ENCODE results near the gene PRRX1.

PRRX1 gene

DNA sequence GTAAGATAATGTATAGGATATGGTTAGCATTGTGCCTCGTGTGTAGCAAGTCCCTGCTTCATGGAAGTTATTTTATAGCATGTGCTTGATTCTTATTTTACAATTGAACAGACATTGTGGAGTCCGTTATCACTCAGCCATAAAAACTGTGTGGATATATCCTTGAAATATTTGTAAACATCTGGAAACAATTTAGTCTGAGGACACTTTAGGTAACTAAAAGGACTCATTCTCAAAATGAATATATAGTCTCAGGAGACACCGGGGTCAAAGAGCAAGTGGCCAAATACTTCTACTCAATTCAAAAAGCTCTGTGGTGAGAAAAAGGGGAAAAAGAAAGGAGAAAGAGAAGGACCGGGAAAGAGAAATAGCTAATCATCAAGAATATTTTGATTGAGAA, 23.7 kb downstream of the PRRX1 start:
- no peak for DNase-seq
- no peak for TF ChIP-seq GATA1 (IDR thresholded peaks at IDR 0.05; ENCODE audit: low read depth, low read length)
- TF ChIP-seq POLR2A (IDR thresholded peaks at IDR 0.05; ENCODE audit: low read length) = no peak

DNA sequence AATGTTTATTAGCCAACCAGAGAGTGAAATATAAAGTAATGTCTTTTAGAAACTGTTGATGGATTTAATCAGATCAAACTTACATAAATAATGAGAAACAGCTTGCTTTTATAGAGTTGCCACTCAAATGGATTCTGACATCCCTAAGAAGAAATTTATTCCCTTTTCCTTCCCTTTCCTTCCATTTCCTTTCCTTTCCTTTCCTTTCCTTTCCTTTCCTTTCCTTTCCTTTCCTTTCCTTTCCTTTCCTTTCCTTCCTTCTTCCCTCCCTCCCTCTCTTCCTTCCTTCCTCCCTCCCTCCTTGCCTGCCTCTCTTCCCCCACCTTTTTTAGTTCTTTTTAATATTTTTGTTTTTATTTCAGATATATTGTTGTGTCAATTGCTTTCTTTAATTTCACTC, 27.3 kb downstream of the PRRX1 start:
- no peak for DNase-seq
- no peak for TF ChIP-seq POLR2A (IDR thresholded peaks at IDR 0.05; ENCODE audit: low read length)
- TF ChIP-seq GATA1 (IDR thresholded peaks at IDR 0.05; ENCODE audit: low read depth, low read length) = no peak

DNA sequence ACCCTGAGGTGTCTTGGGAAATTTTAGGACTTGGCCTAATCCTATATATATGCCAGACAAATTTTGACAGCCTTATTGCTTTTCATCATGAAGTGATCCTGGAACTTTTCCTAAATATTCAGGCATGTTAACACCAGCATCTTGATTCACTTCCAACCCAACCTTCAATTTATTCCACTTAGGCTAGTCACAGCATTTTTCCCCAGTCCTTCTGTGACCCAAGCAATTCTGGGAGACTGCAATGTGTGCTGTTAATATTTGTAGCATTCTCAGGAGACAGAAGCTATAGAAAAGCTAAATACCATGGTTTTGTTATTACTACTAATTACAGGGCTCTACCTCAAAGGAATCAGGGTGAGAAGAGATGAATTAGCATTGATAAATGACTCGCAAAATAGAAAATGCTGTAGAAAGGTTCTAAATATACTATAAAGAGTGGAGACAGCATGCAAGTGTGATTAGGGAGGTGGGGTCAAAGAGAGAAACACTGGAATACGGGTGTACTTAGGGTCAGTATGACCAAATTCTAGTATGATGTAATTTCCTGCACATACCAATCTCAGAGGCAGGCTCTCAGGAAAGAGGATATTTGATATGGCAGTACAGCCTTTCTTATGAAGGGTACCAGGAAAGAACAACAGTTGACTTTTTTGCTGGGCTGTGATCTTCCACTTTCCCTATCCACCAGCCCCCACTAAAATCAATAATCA, 29.1 kb downstream of the PRRX1 start:
- TF ChIP-seq GATA1 (IDR thresholded peaks at IDR 0.05; ENCODE audit: low read depth, low read length) (no peak), POLR2A (IDR thresholded peaks at IDR 0.05; ENCODE audit: low read length) (no peak)
- no peak for DNase-seq

DNA sequence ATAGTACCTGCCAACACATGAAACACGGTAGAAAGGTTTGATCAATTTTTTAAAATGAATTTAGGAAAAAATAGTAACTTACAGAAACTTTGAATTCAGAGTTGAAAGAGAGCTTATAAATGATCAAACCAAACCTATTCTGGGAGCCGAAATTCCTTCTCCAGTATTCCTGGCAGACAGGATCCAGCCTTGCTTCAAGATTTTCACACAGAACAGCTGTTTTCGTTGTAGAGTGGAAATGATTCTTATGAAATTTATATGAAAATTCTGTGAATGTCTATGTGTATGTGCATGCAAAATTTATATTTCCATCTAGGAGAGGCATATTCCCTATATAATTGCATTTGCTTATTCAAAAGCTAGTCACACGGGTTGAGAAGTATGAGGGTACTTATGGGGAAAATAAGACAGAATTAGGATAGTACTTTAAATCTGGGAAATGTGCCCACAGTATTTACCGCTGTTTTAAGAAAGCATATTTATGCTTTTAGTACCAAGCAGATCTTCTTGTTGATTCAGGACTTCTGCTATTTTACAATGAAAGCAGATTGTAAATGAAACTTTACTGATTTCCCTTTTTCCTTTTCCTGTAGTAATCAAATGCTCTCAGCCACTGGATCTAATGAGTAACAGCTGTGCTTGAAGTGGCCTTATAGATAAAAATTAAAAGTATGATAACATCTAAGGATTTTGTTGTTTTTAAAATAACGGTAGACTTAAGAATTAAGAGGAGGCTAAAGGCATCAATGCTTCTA, 30.4 kb downstream of the PRRX1 start:
- TF ChIP-seq POLR2A (IDR thresholded peaks at IDR 0.05; ENCODE audit: low read length) (no peak), GATA1 (IDR thresholded peaks at IDR 0.05; ENCODE audit: low read depth, low read length) (no peak)
- DNase-seq = no peak

DNA sequence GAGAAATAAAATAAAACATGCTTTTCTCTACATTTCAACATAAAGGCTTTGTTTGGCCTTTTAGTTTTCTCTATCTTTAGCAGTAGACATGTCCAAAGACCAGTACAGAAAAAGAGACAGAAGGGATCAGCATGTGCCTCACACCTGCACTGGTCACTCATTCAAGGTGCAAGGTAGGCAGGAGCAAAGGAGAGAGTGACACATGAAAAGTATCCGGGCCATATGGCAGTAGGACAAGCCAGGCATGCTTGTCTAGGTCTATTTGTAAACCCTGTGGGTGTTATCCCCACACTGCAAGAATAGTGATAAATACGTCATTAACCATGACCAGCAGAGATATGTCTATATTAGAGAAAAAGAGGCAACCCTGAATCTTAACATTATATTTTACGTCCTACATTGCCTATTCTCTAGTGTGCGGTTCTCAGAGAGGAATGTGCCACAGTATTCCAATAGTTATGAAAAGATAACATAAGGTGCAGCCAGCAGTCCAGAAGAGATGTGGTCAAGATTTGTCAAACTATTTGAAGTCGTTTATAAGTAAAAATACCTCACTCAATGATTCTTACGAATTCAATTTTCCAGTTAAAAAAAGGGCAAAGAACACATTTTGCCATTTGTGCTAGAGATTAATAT, 32.1 kb downstream of the PRRX1 start:
- TF ChIP-seq GATA1 (IDR thresholded peaks at IDR 0.05; ENCODE audit: low read depth, low read length) (no peak), POLR2A (IDR thresholded peaks at IDR 0.05; ENCODE audit: low read length) (no peak)
- DNase-seq = no peak

DNA sequence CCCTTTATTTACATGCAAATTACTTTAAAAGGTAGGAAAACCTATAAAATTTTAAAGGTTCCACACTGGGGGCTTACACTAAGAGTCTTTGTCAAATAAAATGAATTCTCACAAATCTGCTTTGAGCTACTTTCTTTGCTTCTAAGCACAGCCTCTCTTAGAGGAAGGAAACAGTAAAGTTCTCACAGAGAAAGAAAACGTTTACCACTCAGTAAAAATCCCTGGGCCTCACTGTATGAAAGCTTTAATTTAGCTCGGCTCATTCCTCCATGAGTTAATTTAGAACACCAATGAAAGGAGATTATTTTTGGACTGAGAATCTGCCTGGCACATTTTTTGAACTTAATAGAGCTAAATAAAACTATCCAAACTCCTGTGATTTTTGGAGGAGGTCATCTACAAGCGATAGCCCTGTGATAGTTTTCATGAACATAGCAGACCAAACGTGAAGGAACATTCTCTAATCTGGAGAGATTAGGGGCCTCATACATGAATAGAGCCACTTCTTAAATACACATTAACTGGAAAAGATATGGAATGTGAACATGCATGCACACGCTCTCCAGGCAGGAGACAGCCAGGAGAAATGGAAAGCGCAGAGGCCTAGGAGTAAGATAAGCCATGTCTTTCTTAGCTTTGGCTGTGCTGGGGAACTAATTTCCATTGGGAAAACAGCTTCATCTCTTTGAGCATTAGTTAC, 32.8 kb downstream of the PRRX1 start:
- no peak for DNase-seq

DNA sequence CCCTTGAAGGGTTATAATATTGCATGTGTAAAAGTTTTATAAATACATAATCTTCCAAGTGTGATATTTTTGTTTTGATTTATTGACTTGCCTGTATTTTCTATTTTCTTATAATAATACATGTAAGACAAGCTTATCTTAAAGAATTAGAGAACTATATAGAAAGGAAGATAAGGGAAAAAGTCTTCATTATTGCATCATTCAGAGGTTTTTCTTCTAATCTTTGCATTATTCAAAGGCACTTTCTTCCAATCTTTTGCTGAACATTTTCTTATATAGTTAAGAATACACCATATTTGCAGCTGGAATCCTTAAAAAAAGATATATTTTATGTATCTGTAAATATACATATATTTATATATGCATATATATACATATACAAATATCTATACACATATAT, 33.4 kb downstream of the PRRX1 start:
- no peak for DNase-seq
- TF ChIP-seq GATA1 (IDR thresholded peaks at IDR 0.05; ENCODE audit: low read depth, low read length) (no peak), POLR2A (IDR thresholded peaks at IDR 0.05; ENCODE audit: low read length) (no peak)

More for the DNA sequence above, 32.8 kb downstream of the PRRX1 start:
- TF ChIP-seq POLR2A (IDR thresholded peaks at IDR 0.05; ENCODE audit: low read length) = no peak
- TF ChIP-seq GATA1 (IDR thresholded peaks at IDR 0.05; ENCODE audit: low read depth, low read length) = no peak

DNA sequence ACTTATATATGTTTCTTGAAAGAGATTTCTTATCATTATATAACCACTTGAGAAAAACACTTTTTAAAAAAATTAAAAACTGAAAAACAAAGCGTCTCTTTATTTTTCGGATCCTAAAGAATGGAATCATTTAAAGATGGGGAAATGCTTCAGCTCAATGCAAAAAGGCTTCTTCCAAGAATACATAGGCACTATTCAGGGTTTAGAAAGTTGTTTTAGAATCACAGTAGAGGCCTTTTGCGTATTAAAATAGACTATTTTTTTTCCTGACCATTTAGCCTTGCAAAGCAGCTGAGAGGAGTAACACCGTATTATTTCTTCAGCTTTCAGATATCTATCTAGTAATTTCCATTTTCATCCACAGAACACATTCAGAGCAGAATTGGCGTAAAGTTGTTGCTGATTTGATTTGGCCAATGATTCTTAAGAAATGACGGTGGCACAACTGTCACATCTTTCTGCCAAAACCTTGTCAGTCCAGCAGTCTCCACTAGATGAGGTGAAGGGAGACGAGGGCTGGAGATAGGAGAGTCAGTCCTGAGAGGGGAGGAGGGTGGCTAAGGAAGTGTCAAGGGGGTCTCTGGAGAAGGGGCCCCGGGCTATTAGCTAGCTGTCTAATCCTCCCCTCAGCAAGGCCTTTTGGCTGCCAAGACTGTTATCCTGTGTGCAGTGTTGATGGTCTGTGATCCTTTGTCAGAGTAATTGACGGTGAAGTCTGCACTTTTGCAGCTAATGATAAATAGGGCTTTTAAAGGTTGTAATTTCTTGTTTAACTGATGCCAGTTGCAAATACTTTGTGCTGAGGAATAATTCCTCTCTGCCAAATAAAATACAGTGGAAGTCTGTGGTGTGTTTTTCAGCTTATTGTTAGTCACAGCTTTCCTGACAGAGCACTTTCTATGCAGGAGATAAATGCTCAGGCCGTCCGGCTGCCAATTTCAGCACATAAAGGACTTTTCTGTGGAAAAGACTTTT, 34.7 kb downstream of the PRRX1 start:
- DNase-seq = no peak
- TF ChIP-seq GATA1 (IDR thresholded peaks at IDR 0.05; ENCODE audit: low read depth, low read length) = no peak
- no peak for TF ChIP-seq POLR2A (IDR thresholded peaks at IDR 0.05; ENCODE audit: low read length)

DNA sequence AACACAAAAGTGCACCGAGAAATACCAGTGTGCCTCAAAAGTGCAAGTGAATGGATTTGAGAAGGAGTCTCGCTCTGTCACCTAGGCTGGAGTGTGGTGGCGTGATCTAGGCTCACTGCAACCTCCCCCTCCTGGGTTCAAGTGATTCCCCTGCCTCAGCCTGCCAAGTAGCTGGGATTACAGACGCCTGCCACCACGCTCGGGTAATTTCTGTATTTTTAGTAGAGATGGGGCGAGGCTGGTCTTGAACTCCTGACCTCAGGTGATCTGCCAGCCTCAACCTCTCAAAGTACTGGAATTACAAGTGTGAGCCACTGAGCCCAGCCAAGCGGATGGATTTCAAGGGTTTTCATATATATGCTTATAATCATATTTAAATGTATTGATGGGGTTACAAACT, 35.8 kb downstream of the PRRX1 start:
- TF ChIP-seq GATA1 (IDR thresholded peaks at IDR 0.05; ENCODE audit: low read depth, low read length) (no peak), POLR2A (IDR thresholded peaks at IDR 0.05; ENCODE audit: low read length) (no peak)
- no peak for DNase-seq

DNA sequence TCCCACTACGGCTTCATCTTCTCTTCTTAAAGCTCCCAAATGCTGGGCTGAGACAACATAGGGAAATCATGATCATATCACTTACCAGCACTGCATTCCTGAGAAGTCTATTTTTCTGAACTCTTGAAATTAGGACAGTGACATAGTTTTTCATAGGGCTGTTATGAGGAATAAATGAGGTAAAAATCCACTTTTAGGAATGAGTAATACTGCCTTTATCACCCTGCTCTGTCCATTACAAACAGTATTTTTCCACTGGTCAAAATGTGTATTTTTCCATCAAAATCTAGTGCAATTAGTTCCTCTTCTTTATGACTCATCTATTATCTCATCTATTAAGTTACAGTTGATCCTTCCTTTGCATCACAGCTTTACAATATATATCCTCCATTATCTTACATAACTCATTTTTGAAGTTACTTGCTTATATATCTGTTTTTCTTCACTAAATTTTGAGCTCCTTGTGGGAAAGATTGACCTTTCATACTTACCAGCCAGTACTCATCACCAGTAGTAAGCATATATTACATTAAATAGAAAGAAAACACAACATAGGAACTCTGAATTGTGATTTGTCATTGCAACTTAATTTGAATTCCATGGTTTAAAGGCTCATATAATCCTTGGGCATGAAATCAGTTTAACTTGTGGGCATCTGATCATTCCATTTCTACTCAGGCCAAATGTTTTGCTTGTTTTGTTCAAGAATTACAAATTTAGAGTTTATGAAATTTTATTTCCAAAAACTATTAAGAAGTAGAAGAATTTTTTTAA, 37.1 kb downstream of the PRRX1 start:
- no peak for DNase-seq
- TF ChIP-seq GATA1 (IDR thresholded peaks at IDR 0.05; ENCODE audit: low read depth, low read length) (no peak), POLR2A (IDR thresholded peaks at IDR 0.05; ENCODE audit: low read length) (no peak)

DNA sequence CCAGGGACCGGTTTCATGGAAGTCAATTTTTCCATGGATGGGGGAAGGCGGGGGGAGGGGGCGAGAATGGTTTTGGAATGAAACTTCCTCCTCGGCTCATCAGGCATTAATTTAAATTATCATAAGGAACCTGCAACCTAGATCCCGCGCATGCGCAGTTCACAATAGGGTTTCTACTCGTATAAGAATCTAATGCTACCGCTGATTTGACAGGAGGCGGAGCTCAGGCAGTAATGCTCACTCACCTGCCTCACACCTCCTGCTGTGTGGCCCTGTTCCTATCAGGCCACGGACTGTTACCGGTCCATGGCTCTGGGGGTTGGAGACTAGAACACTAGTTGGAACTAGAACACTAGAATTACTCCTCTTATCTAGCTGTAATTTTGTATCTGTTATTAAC, 38.0 kb downstream of the PRRX1 start:
- DNase-seq = no peak
- TF ChIP-seq GATA1 (IDR thresholded peaks at IDR 0.05; ENCODE audit: low read depth, low read length) (no peak), POLR2A (IDR thresholded peaks at IDR 0.05; ENCODE audit: low read length) (no peak)

DNA sequence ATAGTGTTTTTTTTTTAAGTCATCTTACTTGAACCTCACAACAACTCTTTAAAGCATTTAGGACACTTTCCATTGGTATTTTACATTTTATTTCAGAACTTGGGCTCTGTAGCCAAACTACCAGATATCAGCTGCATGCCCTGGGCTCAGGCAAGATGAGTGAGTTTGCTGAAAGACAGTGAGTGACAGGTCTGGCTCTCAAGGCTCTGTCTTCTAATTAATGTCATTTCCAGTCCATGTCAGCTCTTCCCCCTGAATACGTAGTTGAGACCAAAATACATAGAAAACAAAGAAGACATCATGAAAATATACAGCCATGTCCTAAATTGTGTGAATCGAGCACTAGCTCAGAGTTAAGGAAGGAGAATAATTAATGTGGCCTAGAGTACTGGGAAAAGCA, 39.7 kb downstream of the PRRX1 start:
- TF ChIP-seq GATA1 (IDR thresholded peaks at IDR 0.05; ENCODE audit: low read depth, low read length) = no peak
- TF ChIP-seq POLR2A (IDR thresholded peaks at IDR 0.05; ENCODE audit: low read length) = no peak
- no peak for DNase-seq

Measured in erythroblast (primary cell).